WERI-Rb-1 (cell line): ENCODE data around the gene GRK1.
A peak's percentile ranks its signal among the peaks of the same experiment; 100 is the strongest.

Source experiments
- DNase-seq: peaks from one replicate; pipeline ENCODE4 v3.0.0-alpha.2; 2020
- H3K27ac ChIP-seq: fragments of 250-450 bp; sonication (Bioruptor Pico); 2 replicates; pipeline ENCODE4 v1.5.1; 2020; ENCODE audit warnings: mild to moderate bottlenecking, moderate library complexity
- H3K27me3 ChIP-seq: fragments of 250-450 bp; sonication (Bioruptor Pico); 2 replicates; pipeline ENCODE4 v1.5.1; 2021; ENCODE audit warnings: mild to moderate bottlenecking, low read depth, moderate library complexity; ENCODE audit not compliant: insufficient read depth, severe bottlenecking
- H3K36me3 ChIP-seq: fragments of 250-450 bp; sonication (Bioruptor Pico); 2 replicates; pipeline ENCODE4 v1.5.1; 2020; ENCODE audit warnings: mild to moderate bottlenecking, moderate library complexity
- H3K4me3 ChIP-seq: 2 replicates; pipeline ENCODE4 v1.5.1; 2011; ENCODE audit warnings: low read depth, mild to moderate bottlenecking, control low read depth, low read length
- H3K9me3 ChIP-seq: fragments of 250-450 bp; sonication (Bioruptor Pico); 2 replicates; pipeline ENCODE4 v1.5.1; 2021; ENCODE audit warnings: mild to moderate bottlenecking, moderate library complexity; ENCODE audit not compliant: severe bottlenecking
- TF ChIP-seq, protein P1 (sequence below): IDR thresholded peaks from 2 replicates; pipeline ENCODE4 v1.5.1; 2011; ENCODE audit warnings: low read depth, mild to moderate bottlenecking, control low read depth, inconsistent platforms, low read length

The GRK1 gene

DNA sequence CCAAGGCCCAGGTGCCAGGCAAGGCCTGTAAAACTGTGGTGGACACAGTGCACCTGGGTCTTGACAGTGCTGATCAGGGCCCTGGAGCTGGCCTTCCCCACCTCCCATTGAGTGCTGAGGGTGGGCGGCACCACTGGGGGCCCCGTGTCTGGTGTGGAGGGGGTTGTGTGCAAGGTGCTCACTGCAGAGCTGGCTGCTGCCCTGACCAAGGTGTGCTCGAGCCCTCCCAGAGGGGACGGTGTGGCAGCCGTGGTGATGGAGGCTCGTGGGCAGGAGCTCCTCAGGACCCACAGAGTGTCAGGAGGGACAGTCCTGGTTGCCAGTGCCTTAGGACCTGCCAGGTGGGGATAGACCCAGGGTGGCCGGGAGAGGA, 32.0 kb upstream of the GRK1 start:
- TF ChIP-seq, protein P1, sequence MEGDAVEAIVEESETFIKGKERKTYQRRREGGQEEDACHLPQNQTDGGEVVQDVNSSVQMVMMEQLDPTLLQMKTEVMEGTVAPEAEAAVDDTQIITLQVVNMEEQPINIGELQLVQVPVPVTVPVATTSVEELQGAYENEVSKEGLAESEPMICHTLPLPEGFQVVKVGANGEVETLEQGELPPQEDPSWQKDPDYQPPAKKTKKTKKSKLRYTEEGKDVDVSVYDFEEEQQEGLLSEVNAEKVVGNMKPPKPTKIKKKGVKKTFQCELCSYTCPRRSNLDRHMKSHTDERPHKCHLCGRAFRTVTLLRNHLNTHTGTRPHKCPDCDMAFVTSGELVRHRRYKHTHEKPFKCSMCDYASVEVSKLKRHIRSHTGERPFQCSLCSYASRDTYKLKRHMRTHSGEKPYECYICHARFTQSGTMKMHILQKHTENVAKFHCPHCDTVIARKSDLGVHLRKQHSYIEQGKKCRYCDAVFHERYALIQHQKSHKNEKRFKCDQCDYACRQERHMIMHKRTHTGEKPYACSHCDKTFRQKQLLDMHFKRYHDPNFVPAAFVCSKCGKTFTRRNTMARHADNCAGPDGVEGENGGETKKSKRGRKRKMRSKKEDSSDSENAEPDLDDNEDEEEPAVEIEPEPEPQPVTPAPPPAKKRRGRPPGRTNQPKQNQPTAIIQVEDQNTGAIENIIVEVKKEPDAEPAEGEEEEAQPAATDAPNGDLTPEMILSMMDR: no peak
- H3K36me3 ChIP-seq: peaks cover 100% of the 10 kb centered on the region
- no peak overlapping the region for H3K27ac ChIP-seq
- no peaks in the 10 kb centered on the region for H3K9me3 ChIP-seq
- no peaks in the 10 kb centered on the region for H3K27me3 ChIP-seq
- H3K4me3 ChIP-seq: no peak overlapping the region
- no peak for DNase-seq

GRCh38 chr13:113635709-113636108, 31.3 kb upstream of the GRK1 start:
- Histone ChIP-seq H3K9me3 (no peaks in the 10 kb centered on the region), H3K4me3 (no peak overlapping the region), H3K36me3 (peaks cover 100% of the 10 kb centered on the region), H3K27me3 (no peaks in the 10 kb centered on the region), H3K27ac (no peak overlapping the region)
- TF ChIP-seq, protein P1: no peak
- no peak for DNase-seq

DNA sequence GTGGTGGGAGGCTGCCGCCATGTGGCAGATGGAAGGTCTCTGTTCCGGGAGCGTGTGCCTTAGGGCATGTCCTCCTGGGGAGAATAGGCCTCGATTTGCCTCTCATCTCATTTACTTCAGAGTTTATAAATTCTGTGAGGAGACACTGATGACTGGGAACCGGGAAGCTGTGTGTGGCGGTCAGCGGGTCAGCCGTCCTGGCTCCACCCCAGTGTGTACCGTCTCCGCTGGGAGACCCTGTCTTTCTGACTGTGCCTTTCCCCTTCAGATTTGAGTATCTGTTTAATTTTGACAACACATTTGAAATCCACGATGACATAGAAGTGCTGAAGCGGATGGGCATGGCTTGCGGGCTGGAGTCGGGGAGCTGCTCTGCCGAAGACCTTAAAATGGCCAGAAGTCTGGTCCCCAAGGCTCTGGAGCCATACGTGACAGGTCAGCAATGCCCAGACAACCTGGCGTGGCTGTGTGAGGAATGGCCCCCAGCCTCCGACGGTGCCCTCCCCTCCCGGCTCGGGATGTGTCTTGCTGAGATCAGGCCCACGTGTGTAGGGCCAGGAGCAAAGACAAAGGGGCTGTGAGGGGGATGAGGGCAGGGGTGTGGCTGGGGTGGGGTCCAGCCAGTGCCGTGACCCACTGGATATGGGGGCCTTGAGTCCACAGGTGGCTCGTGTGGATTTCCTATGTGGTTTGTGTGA, 30.6 kb upstream of the GRK1 start:
- DNase-seq: no peak
- Histone ChIP-seq H3K36me3 (peaks cover 98% of the 10 kb centered on the region), H3K9me3 (peaks cover under 1% of the 10 kb centered on the region), H3K27me3 (no peaks in the 10 kb centered on the region), H3K27ac (no peak overlapping the region), H3K4me3 (no peak overlapping the region)
- TF ChIP-seq, protein P1: no peak

GRCh38 chr13:113637262-113638160, 29.5 kb upstream of the GRK1 start:
- TF ChIP-seq, protein P1: no peak

DNA sequence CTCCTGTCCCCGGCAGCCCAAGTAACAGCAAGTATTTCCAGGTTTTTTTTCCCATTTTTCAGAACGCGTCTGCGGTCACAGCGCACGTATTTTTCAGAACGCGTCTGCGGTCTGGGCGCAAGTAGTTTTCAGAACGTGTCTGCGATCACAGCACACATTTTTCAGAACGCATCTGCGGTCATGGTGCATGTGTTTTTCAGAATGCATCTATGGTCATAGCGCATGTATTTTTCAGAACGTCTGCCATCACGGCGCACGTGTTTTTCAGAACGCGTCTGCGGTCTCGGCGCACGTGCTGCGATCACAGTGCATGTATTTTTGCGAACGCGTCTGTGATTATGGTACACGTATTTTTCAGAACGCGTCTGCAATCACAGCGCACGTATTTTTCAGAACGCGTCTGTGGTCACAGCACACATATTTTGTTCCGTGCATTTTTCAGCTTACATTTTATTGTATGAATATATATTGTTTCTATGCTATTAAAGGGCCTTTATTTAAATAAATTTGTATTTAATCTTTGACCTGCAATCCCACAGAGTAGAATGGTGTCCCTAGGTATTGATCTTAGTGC, 28.8 kb upstream of the GRK1 start:
- no peak overlapping the region for H3K27ac ChIP-seq
- H3K27me3 ChIP-seq: no peaks in the 10 kb centered on the region
- no peak overlapping the region for H3K4me3 ChIP-seq
- peaks cover 93% of the 10 kb centered on the region for H3K36me3 ChIP-seq
- TF ChIP-seq, protein P1: no peak
- peaks cover 8% of the 10 kb centered on the region for H3K9me3 ChIP-seq
- peak; percentile 7 for DNase-seq

More at GRCh38 chr13:113637262-113638160, 29.5 kb upstream of the GRK1 start:
- H3K9me3 ChIP-seq: peaks cover 8% of the 10 kb centered on the region
- H3K36me3 ChIP-seq: peaks cover 98% of the 10 kb centered on the region
- peak; percentile 7 for DNase-seq
- H3K27me3 ChIP-seq: no peaks in the 10 kb centered on the region
- no peak overlapping the region for H3K4me3 ChIP-seq
- no peak overlapping the region for H3K27ac ChIP-seq
